Activated effector memory CD4-positive, alpha-beta T cell treated with anti-CD3 and anti-CD28 coated beads, Interleukin-2, amount 50 U/mL, for 16 hours (primary cell): ENCODE measurements around the gene RHBDL2.
A peak's percentile ranks its signal among the peaks of the same experiment; 100 is the strongest.
"Not testable (repeated sequence)": the region's sequence is repeated elsewhere in the genome, so short reads cannot be mapped to it uniquely, and the experiment has no call there.

Experiments
- DNase-seq: peaks from one replicate; pipeline ENCODE4 v3.0.0-alpha.2; 2020

Gene RHBDL2

GRCh38 chr1:38873027-38873969, 68.3 kb downstream of the RHBDL2 start, which contains the start of gene MYCBP:
MYCBP (minus strand) TSS chr1:38873348; CDS start chr1:38873305, 43 bp downstream.
- peak; percentile 99 for DNase-seq

- DNase-seq, result peak; percentile 77
Observed at GRCh38 chr1:38872401-38873026, 69.1 kb downstream of the RHBDL2 start.

GRCh38 chr1:38870996-38871395, 70.6 kb downstream of the RHBDL2 start:
- no peak for DNase-seq

GRCh38 chr1:38867208-38867607, 74.4 kb downstream of the RHBDL2 start:
- no peak for DNase-seq

GRCh38 chr1:38865112-38865715, 76.4 kb downstream of the RHBDL2 start:
- DNase-seq, result no peak

- DNase-seq, result no peak
Observed at GRCh38 chr1:38860454-38860795, 81.2 kb downstream of the RHBDL2 start.

GRCh38 chr1:38859561-38860453, 81.8 kb downstream of the RHBDL2 start, which contains the start of gene RRAGC:
RRAGC (minus strand) TSS chr1:38859772; CDS start chr1:38859646, 126 bp downstream.
- DNase-seq, result peak; percentile 100

- peak; percentile 85 for DNase-seq
Observed at GRCh38 chr1:38858833-38859560, 82.6 kb downstream of the RHBDL2 start.

- no peak for DNase-seq
Observed at GRCh38 chr1:38852780-38853179, 88.8 kb downstream of the RHBDL2 start.

GRCh38 chr1:38848071-38848470, 93.6 kb downstream of the RHBDL2 start:
- no peak for DNase-seq

GRCh38 chr1:38846210-38846609, 95.4 kb downstream of the RHBDL2 start:
- no peak for DNase-seq

GRCh38 chr1:38845088-38845487, 96.5 kb downstream of the RHBDL2 start:
- not testable (repeated sequence) for DNase-seq

- no peak for DNase-seq
Observed at GRCh38 chr1:38840281-38840680, 101.3 kb downstream of the RHBDL2 start.

- DNase-seq, result no peak
Observed at GRCh38 chr1:38839363-38839762, 102.3 kb downstream of the RHBDL2 start.

GRCh38 chr1:38836316-38836715, 105.3 kb downstream of the RHBDL2 start:
- not testable (repeated sequence) for DNase-seq
